ENCODE results near the gene SOWAHB.

Gene SOWAHB

DNA sequence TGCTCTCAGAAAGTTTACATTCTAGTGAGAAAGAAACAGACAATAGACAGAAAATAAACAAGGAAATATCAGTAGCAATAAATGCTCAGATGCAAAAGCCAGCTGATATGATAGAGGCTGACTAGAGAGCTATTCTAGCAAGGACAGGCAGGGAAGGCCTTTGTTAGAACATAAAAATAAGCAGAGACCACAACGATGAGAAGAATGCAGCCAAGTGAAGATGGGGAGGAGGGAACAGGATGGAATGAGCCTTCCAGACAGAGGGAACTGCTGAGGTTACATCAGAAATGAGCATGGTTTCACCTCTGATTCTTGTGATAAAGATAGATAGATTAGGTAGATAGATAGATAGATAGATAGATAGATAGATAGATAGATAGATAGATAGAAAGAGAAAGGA lies 7.6 kb upstream of the SOWAHB start:
- ChIA-PET CTCF (no interaction called here), POLR2A (ENCODE audit: low non-redundant PET) (no interaction called here)
- H3K27ac ChIP-seq: no peak overlapping the region
- TF ChIP-seq, protein P1, sequence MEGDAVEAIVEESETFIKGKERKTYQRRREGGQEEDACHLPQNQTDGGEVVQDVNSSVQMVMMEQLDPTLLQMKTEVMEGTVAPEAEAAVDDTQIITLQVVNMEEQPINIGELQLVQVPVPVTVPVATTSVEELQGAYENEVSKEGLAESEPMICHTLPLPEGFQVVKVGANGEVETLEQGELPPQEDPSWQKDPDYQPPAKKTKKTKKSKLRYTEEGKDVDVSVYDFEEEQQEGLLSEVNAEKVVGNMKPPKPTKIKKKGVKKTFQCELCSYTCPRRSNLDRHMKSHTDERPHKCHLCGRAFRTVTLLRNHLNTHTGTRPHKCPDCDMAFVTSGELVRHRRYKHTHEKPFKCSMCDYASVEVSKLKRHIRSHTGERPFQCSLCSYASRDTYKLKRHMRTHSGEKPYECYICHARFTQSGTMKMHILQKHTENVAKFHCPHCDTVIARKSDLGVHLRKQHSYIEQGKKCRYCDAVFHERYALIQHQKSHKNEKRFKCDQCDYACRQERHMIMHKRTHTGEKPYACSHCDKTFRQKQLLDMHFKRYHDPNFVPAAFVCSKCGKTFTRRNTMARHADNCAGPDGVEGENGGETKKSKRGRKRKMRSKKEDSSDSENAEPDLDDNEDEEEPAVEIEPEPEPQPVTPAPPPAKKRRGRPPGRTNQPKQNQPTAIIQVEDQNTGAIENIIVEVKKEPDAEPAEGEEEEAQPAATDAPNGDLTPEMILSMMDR (conservative IDR thresholded peaks at IDR 0.05; ENCODE audit: low read depth): no peak
- DNase-seq (ENCODE audit: low spot score): no peak

DNA sequence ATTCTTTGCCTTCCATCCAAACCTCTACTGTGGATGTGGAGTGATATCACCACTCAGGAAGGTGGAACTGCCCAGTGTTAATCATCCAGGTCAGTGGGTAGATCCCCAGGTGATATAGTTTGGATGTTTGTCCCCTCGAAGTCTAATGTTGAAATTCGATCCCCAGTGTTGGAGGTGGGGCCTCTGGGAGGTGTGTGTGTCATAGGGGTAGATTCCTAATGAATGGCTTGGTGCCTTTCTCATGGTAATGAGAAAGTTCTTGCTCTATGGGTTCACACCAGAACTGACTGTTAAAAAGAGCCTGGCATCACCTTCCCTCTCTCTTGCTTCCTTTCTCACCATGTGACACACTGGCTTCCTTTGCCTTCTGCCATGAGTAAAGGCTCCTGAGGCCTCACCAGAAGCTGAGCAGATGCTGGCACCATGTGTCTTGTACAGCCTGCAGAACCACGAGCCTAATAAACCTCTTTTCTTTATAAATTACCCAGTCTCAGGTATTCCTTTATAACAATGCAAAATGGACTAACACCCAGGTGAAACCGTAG lies 6.8 kb upstream of the SOWAHB start:
- no peak overlapping the region for H3K27ac ChIP-seq
- ChIA-PET CTCF (no interaction called here), POLR2A (ENCODE audit: low non-redundant PET) (no interaction called here)
- DNase-seq (ENCODE audit: low spot score): no peak
- TF ChIP-seq, protein P1 (conservative IDR thresholded peaks at IDR 0.05; ENCODE audit: low read depth): no peak

DNA sequence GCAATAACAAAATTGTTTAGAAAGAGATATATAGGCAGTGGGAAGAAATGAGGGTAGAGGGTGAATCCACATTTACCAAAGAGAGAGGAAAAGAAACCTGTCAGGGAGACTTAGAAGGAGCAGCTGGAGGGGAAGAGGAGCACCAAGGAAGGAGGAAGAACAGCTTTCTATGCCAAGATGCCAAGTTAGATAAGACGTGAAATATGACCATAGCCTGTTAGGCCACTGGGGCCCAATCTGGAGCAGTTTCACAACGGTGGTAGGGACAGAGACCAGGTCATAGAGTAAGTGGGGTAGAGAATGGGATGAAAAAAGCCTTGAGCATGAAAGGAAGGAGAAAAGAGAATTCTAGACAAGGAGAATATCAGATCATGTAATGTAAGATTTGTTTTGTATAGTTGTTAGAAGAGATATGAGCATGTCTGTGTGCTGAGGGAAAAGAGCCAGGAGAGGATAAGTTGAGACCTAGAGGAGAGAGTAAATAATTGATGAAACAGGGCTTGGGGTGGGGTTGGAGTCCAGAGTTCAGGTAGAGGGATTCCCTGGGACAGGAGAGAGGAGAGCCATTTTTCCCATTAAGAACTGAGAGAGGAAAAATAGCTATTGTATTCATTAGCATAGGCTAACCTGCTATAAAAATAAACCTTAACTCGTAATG lies 4.4 kb upstream of the SOWAHB start:
- CTCF ChIA-PET: no interaction called here

GRCh38 chr4:76898949-76899645 lies 1.2 kb upstream of the SOWAHB start:
- DNase-seq (ENCODE audit: low spot score): no peak
- no peak overlapping the region for H3K27ac ChIP-seq
- ChIA-PET POLR2A (ENCODE audit: low non-redundant PET) (no interaction called here), CTCF (no interaction called here)
- TF ChIP-seq, protein P1 (conservative IDR thresholded peaks at IDR 0.05; ENCODE audit: low read depth): no peak

More for the DNA sequence above, 4.4 kb upstream of the SOWAHB start:
- no peak for DNase-seq (ENCODE audit: low spot score)
- no peak overlapping the region for H3K27ac ChIP-seq
- TF ChIP-seq, protein P1 (conservative IDR thresholded peaks at IDR 0.05; ENCODE audit: low read depth): no peak
- POLR2A ChIA-PET (ENCODE audit: low non-redundant PET): no interaction called here

GRCh38 chr4:76898385-76898692 lies 395 bp upstream of the SOWAHB start:
- H3K27ac ChIP-seq: no peak overlapping the region
- CTCF ChIA-PET: interaction anchor here (0.6 kb wide), 1 partner anchor 73 kb away, joined by 3 read pairs; no protein-coding TSS in a partner anchor
- POLR2A ChIA-PET (ENCODE audit: low non-redundant PET): no interaction called here
- no peak for DNase-seq (ENCODE audit: low spot score)
- TF ChIP-seq, protein P1 (conservative IDR thresholded peaks at IDR 0.05; ENCODE audit: low read depth): no peak

GRCh38 chr4:76896614-76897535 lies 1.1 kb downstream of the SOWAHB start:
- CTCF ChIA-PET: interaction anchor here (0.6 to 0.8 kb wide), 3 partner anchors 107 to 1132 kb away, joined by 3 to 4 read pairs (median 3); no protein-coding TSS in a partner anchor
- no peak overlapping the region for H3K27ac ChIP-seq
- POLR2A ChIA-PET (ENCODE audit: low non-redundant PET): no interaction called here
- DNase-seq (ENCODE audit: low spot score): peak; percentile 36
- TF ChIP-seq, protein P1 (conservative IDR thresholded peaks at IDR 0.05; ENCODE audit: low read depth): no peak
